Tibial nerve (tissue), 4 donors: ENCODE data around the gene PPP4R3A.

ENCODE experiments used
- CTCF ChIP-seq, 5 experiments: fragments of 200-600 bp in 3 of 5; fragments of 450-650 bp in 2 of 5; sonication (generic) in 3 of 5; IDR thresholded peaks; one replicate each; pipeline ENCODE4 v1.5.1; 2016 to 2019; ENCODE audit warnings: antibody characterized with exemption in 5 of 5, mild to moderate bottlenecking in 3 of 5, moderate library complexity in 2 of 5
- EP300 ChIP-seq, 2 donors: sonication (generic); formaldehyde crosslinking; IDR thresholded peaks; one replicate each; pipeline ENCODE4 v1.6.1; 2017; ENCODE audit warnings: antibody characterized with exemption in 2 of 2, mild to moderate bottlenecking in 1 of 2
- POLR2A ChIP-seq, 2 donors: fragments of 450-650 bp; IDR thresholded peaks; one replicate each; pipeline ENCODE4 v1.6.1; 2017; ENCODE audit warnings: antibody characterized with exemption in 2 of 2, mild to moderate bottlenecking in 2 of 2, moderate library complexity in 2 of 2

- TF ChIP-seq POLR2A (IDR thresholded peaks at IDR 0.05) (no peak), CTCF (IDR thresholded peaks at IDR 0.05) (no peak), EP300 (IDR thresholded peaks at IDR 0.05) (no peak)
Measured at GRCh38 chr14:91417983-91418386, 92.1 kb downstream of the PPP4R3A start.
